ENCODE results near the gene RGS1. TPM values are rescaled to one million over a fixed set of nuclear protein-coding genes. Genes with fewer than 3 reads are reported as not detected.

The RGS1 gene
- polyA plus RNA-seq, 1 of the 3 experiments (the other 2 are of a cell fraction), result 0.12 TPM

DNA sequence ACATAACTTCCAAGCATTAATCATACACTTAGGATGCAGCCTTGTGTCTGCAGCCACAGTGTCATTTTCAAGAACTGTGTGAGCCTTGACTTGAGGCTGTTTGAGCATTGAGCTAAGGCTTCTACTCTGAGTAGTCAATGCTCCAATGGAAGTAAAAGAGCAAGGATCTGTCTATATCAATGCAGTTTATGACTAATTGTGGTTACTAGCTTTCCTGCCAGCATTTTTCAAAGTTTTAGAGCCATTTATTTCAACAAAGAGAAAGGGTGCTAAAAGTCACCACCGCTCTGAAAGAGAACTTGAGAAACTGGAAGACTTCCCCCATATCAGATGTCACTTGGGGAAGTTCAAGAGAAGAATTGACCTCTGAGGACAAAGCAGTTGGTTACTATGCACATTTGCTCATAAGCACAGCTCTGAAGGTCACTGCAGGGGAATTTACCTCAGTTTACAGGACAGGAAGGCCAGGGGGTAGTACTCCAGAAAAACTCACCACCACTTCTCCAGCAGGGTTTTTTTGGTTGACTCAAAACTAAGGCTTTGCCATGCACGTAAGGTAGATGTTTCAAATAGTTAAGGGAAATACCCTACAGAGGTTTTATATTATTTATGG is 24.5 kb upstream of the RGS1 start (continued):
- TF ChIP-seq FOXJ3 (CRISPR knock-in tag; IDR thresholded peaks at IDR 0.05) (no peak), SIN3A (IDR thresholded peaks at IDR 0.05; ENCODE audit: borderline replicate concordance, low read depth, low read length) (no peak), GABPA (IDR thresholded peaks at IDR 0.05; ENCODE audit: low read depth) (0 out of 2 replicates have a peak, but pooled peaks have one; percentile 9), YY1 (IDR thresholded peaks at IDR 0.05; ENCODE audit: low read depth) (no peak), MXI1 (IDR thresholded peaks at IDR 0.05; ENCODE audit: low read depth, low read length) (no peak), EZH2phosphoT487 (IDR thresholded peaks at IDR 0.05; ENCODE audit: borderline replicate concordance, low read depth) (no peak)
- TF ChIP-seq, protein P1, sequence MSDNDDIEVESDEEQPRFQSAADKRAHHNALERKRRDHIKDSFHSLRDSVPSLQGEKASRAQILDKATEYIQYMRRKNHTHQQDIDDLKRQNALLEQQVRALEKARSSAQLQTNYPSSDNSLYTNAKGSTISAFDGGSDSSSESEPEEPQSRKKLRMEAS (IDR thresholded peaks at IDR 0.05; ENCODE audit: low read depth), result peak; percentile 56; the same call in 1 of the 2 replicates
- TF ChIP-seq, protein P2, sequence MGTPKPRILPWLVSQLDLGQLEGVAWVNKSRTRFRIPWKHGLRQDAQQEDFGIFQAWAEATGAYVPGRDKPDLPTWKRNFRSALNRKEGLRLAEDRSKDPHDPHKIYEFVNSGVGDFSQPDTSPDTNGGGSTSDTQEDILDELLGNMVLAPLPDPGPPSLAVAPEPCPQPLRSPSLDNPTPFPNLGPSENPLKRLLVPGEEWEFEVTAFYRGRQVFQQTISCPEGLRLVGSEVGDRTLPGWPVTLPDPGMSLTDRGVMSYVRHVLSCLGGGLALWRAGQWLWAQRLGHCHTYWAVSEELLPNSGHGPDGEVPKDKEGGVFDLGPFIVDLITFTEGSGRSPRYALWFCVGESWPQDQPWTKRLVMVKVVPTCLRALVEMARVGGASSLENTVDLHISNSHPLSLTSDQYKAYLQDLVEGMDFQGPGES (IDR thresholded peaks at IDR 0.05; ENCODE audit: low read depth, low read length), result no peak
- TF ChIP-seq, protein P3, sequence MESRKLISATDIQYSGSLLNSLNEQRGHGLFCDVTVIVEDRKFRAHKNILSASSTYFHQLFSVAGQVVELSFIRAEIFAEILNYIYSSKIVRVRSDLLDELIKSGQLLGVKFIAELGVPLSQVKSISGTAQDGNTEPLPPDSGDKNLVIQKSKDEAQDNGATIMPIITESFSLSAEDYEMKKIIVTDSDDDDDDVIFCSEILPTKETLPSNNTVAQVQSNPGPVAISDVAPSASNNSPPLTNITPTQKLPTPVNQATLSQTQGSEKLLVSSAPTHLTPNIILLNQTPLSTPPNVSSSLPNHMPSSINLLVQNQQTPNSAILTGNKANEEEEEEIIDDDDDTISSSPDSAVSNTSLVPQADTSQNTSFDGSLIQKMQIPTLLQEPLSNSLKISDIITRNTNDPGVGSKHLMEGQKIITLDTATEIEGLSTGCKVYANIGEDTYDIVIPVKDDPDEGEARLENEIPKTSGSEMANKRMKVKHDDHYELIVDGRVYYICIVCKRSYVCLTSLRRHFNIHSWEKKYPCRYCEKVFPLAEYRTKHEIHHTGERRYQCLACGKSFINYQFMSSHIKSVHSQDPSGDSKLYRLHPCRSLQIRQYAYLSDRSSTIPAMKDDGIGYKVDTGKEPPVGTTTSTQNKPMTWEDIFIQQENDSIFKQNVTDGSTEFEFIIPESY (IDR thresholded peaks at IDR 0.05; ENCODE audit: borderline replicate concordance, low read depth), result peak; percentile 25; the same call in 1 of the 2 replicates
- TF ChIP-seq, protein P4, sequence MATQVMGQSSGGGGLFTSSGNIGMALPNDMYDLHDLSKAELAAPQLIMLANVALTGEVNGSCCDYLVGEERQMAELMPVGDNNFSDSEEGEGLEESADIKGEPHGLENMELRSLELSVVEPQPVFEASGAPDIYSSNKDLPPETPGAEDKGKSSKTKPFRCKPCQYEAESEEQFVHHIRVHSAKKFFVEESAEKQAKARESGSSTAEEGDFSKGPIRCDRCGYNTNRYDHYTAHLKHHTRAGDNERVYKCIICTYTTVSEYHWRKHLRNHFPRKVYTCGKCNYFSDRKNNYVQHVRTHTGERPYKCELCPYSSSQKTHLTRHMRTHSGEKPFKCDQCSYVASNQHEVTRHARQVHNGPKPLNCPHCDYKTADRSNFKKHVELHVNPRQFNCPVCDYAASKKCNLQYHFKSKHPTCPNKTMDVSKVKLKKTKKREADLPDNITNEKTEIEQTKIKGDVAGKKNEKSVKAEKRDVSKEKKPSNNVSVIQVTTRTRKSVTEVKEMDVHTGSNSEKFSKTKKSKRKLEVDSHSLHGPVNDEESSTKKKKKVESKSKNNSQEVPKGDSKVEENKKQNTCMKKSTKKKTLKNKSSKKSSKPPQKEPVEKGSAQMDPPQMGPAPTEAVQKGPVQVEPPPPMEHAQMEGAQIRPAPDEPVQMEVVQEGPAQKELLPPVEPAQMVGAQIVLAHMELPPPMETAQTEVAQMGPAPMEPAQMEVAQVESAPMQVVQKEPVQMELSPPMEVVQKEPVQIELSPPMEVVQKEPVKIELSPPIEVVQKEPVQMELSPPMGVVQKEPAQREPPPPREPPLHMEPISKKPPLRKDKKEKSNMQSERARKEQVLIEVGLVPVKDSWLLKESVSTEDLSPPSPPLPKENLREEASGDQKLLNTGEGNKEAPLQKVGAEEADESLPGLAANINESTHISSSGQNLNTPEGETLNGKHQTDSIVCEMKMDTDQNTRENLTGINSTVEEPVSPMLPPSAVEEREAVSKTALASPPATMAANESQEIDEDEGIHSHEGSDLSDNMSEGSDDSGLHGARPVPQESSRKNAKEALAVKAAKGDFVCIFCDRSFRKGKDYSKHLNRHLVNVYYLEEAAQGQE (IDR thresholded peaks at IDR 0.05; ENCODE audit: low read depth, low read length), result no peak; the same call in 1 of the 2 replicates

DNA sequence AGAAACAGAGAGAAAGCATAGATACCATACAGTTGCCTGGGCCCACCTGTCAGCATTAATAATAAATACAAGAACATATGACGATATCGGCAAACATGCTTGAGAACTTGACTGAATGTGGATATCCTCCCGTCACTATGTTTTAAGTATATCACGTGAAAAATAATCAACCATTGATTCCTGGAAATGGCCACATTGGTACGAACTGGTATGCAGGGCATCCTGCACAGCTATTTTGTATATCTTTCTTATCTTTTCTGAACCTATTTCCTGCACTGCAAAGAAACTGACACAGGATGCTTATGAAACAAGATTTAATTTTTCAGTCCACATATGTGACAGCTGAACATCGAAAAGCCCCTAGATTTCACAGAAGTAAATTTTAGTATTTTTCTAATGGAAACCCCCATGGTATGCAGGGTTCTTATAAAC is 22.8 kb upstream of the RGS1 start:
- TF ChIP-seq, protein P5, sequence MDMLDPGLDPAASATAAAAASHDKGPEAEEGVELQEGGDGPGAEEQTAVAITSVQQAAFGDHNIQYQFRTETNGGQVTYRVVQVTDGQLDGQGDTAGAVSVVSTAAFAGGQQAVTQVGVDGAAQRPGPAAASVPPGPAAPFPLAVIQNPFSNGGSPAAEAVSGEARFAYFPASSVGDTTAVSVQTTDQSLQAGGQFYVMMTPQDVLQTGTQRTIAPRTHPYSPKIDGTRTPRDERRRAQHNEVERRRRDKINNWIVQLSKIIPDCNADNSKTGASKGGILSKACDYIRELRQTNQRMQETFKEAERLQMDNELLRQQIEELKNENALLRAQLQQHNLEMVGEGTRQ (IDR thresholded peaks at IDR 0.05; ENCODE audit: borderline replicate concordance, low read depth, low read length), result no peak
- no peak for TF ChIP-seq EP300 (IDR thresholded peaks at IDR 0.05; ENCODE audit: borderline replicate concordance in 1 of 2, low read depth in 1 of 2, low read length in 1 of 2)
- TF ChIP-seq, protein P6, sequence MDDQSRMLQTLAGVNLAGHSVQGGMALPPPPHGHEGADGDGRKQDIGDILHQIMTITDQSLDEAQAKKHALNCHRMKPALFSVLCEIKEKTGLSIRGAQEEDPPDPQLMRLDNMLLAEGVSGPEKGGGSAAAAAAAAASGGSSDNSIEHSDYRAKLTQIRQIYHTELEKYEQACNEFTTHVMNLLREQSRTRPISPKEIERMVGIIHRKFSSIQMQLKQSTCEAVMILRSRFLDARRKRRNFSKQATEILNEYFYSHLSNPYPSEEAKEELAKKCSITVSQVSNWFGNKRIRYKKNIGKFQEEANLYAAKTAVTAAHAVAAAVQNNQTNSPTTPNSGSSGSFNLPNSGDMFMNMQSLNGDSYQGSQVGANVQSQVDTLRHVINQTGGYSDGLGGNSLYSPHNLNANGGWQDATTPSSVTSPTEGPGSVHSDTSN (IDR thresholded peaks at IDR 0.05), result peak; percentile 10; the same call in 1 of the 2 replicates
- TF ChIP-seq FOXM1 (IDR thresholded peaks at IDR 0.05; ENCODE audit: low read depth), result no peak
- TF ChIP-seq YY1 (IDR thresholded peaks at IDR 0.05; ENCODE audit: low read depth), result no peak
- TF ChIP-seq, protein P7, sequence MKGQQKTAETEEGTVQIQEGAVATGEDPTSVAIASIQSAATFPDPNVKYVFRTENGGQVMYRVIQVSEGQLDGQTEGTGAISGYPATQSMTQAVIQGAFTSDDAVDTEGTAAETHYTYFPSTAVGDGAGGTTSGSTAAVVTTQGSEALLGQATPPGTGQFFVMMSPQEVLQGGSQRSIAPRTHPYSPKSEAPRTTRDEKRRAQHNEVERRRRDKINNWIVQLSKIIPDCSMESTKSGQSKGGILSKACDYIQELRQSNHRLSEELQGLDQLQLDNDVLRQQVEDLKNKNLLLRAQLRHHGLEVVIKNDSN (IDR thresholded peaks at IDR 0.05; ENCODE audit: borderline replicate concordance, low read depth), result no peak
- WGBS (ENCODE audit: low lambda C conversion rate), result 72% methylated on average over 6 of the region's 6 CpGs
- ChIA-PET POLR2A (no interaction called here), CTCF (interaction anchor here (0.6 kb wide), 1 partner anchor 42 kb away, joined by 3 read pairs; no protein-coding TSS in a partner anchor)
- Histone ChIP-seq H3K79me2 (ENCODE audit: insufficient read depth) (peaks cover 7% of the 10 kb centered on the region), H3K4me1 (ENCODE audit: control insufficient read depth in 1 of 2, insufficient read depth in 2 of 2, low read depth in 1 of 2, low read length in 1 of 2) (peaks cover 6 to 31% of the 10 kb centered on the region in 2 experiments; a peak in 3 of 4 replicates), H3K9ac (no peak overlapping the region), H3K27me3 (ENCODE audit: insufficient read depth) (no peaks in the 10 kb centered on the region), H3K4me2 (no peak overlapping the region), H2AFZ (ENCODE audit: low read depth) (no peak overlapping the region), H3F3A (replicated peaks; ENCODE audit: insufficient read depth) (peaks cover 48% of the 10 kb centered on the region), H3K9me2 (no peaks in the 10 kb centered on the region), H3K27ac (ENCODE audit: low read depth in 2 of 2, low read length in 1 of 2) (peak overlapping the region; percentile 63 to 92; a peak in 3 of 4 replicates), H3K4me3 (ENCODE audit: low read depth in 2 of 2, low read length in 1 of 2) (no peak overlapping the region), H4K20me1 (ENCODE audit: insufficient read depth) (no peaks in the 10 kb centered on the region), H3K36me3 (replicated peaks in 1 of 2; ENCODE audit: control insufficient read depth in 1 of 2, insufficient read depth in 2 of 2, low read length in 1 of 2) (peaks cover 0 to 3% of the 10 kb centered on the region in 2 experiments), H3K9me3 (no peaks in the 10 kb centered on the region)
- no peak for DNase-seq

Data from SK-N-SH (cell line).